Measurements from ENCODE around the gene FGFRL1.
"Not testable (repeated sequence)": the region's sequence is repeated elsewhere in the genome, so short reads cannot be mapped to it uniquely, and the experiment has no call there.

The FGFRL1 gene

DNA sequence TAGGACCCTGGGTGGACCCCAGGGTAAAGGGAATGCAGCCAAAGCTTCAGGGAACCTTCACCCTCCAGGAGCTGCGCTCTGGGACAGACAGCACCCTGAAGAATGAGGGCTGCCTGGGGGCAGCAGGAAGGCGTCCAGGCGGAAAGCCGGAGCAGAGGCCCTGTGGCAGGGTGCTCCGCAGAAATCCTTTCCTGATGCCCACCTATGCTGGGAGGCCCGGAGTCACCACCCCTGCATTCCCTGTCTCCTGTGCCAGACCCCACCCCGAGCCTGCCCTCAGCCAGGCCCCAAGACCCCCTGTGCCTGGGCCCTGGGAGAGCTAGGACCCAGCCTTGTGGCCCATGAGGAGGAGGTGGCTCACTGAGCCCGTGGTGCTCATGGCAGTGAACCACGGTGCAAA lies 36.8 kb upstream of the FGFRL1 start:
- DNase-seq (ENCODE audit: low read depth): no peak

DNA sequence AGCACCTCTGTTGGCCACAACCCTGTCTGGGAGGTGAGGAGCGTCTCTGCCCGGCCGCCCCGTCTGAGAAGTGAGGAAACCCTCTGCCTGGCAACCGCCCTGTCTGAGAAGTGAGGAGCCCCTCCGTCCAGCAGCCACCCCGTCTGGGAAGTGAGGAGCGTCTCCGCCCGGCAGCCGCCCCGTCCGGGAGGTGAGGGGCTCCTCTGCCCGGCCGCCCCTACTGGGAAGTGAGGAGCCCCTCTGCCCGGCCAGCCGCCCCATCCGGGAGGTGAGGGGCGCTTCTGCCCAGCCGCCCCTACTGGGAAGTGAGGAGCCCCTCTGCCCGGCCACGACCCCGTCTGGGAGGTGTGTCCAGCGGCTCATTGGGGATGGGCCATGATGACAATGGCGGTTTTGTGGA lies 35.4 kb upstream of the FGFRL1 start:
- not testable (repeated sequence) for DNase-seq (ENCODE audit: low read depth); H3K4me3 ChIP-seq (ENCODE audit: control insufficient read depth, low read depth, low read length)

More for the DNA sequence above, 36.8 kb upstream of the FGFRL1 start:
- TF ChIP-seq, protein P1, sequence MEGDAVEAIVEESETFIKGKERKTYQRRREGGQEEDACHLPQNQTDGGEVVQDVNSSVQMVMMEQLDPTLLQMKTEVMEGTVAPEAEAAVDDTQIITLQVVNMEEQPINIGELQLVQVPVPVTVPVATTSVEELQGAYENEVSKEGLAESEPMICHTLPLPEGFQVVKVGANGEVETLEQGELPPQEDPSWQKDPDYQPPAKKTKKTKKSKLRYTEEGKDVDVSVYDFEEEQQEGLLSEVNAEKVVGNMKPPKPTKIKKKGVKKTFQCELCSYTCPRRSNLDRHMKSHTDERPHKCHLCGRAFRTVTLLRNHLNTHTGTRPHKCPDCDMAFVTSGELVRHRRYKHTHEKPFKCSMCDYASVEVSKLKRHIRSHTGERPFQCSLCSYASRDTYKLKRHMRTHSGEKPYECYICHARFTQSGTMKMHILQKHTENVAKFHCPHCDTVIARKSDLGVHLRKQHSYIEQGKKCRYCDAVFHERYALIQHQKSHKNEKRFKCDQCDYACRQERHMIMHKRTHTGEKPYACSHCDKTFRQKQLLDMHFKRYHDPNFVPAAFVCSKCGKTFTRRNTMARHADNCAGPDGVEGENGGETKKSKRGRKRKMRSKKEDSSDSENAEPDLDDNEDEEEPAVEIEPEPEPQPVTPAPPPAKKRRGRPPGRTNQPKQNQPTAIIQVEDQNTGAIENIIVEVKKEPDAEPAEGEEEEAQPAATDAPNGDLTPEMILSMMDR (conservative IDR thresholded peaks at IDR 0.05; ENCODE audit: control insufficient read depth, insufficient read depth, low read depth, low read length): no peak
- no peak overlapping the region for H3K4me3 ChIP-seq (ENCODE audit: control insufficient read depth, low read depth, low read length)

DNA sequence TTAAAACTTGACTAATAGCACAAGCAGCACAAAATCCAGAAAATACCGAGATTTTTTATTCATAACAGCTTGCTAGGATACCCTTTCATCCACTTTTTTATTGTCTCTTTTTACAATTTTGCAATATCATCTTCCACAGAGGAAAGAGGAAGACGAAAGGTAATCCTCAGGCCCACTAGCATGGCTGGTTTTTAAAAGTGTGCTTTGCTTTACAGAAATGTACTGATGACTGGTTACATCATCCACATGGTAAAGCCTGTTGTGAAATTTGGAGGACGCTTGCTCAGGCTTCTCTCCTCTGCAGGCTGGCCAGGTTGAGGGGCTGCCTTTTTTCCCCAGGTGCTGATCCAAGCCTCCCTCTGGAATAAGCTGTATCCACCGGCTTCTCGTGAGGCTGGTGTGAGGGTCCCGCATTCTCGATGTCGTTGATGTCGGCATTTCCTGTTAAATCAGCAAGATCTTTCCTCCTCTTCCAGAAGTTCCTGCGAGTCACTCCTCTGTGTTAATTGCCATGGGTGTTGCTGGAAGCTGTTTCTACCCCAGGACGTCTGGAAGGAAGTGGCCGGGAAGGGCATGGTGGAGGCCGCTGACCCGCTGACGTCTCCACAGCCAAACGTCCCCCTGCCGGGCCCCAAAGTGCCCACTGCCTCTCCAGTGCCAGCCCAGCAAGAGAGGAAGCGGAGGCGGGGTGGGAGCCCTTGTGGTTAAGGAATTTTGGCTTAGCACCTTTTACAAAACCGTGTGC lies 32.3 kb upstream of the FGFRL1 start:
- TF ChIP-seq, protein P1 (conservative IDR thresholded peaks at IDR 0.05; ENCODE audit: control insufficient read depth, insufficient read depth, low read depth, low read length): no peak
- no peak overlapping the region for H3K4me3 ChIP-seq (ENCODE audit: control insufficient read depth, low read depth, low read length)
- DNase-seq (ENCODE audit: low read depth): peak; percentile 56

DNA sequence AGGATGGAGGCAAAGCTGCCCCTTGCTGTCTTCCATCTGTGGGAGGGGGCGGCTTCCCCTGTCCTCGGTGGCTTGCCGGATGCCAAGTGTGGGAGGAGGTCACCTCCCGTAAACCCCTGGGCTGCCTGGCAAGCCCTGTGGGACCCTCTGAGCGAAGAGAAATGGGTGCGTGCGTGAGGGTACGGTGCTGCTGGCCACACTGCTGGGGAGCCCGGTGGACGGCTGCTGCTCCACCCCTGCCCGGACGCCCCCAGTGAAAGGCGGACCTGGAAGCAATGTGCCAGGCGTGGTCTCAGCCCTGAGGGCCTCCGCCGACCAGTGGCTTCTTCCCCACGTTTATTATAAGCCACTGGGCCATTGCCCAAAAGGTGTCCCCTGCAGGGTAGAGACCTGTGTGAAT lies 29.1 kb upstream of the FGFRL1 start:
- no peak for DNase-seq (ENCODE audit: low read depth)
- TF ChIP-seq, protein P1 (conservative IDR thresholded peaks at IDR 0.05; ENCODE audit: control insufficient read depth, insufficient read depth, low read depth, low read length): no peak
- H3K4me3 ChIP-seq (ENCODE audit: control insufficient read depth, low read depth, low read length): no peak overlapping the region

DNA sequence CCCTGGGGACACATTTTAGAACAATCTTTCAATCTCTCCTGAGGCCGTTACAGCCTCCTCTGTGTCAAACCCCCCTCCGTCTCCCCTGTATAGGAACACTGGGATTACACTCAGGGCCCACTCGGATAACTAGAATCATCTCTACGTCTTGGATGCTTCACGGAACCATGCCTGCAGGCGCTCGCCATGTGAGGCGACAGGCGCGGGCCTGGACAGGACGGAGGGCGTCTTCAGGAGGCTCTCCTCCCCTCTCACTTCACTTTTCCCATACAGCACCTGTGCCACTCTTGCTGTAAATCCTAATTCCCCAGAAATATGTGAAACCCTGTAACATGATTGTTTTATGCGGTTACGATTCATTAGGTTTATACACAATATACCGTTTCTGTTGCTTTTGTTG lies 28.6 kb upstream of the FGFRL1 start:
- no peak for DNase-seq (ENCODE audit: low read depth)

DNA sequence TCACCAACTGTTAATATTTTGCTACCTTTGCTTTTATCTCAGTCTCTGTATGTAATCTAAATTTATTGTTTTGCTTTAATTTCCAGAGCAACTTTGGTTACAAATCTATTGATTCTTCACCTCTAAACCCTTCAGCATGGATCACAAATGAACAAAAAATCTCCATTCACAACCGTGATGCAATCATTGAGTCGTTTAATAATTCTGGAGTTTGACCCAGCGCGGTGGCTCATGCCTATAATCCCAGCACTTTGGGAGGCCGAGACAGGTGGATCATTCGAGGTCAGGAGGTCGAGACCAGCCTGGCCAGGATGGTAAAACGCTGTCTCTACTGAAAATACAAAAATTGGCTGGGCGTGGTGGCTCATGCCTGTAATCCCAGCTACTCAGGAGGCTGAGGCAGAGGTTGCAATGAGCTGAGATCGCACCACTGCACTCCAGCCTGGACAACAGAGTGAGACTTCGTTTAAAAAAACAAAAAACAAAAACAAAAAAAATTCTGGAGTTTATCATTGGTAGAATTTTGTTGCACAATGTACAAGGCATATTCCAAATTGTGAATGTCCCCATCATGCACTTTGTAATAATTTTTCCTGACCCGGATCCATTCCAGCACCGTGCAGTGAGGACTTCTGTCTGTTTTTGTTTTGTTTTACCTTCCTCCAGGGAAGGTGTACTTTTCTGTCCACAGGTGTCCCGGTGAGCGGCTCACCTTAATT lies 26.9 kb upstream of the FGFRL1 start:
- DNase-seq (ENCODE audit: low read depth): no peak
- H3K4me3 ChIP-seq (ENCODE audit: control insufficient read depth, low read depth, low read length): no peak overlapping the region
- TF ChIP-seq, protein P1 (conservative IDR thresholded peaks at IDR 0.05; ENCODE audit: control insufficient read depth, insufficient read depth, low read depth, low read length): no peak

More for the DNA sequence above, 28.6 kb upstream of the FGFRL1 start:
- H3K4me3 ChIP-seq (ENCODE audit: control insufficient read depth, low read depth, low read length): no peak overlapping the region
- TF ChIP-seq, protein P1 (conservative IDR thresholded peaks at IDR 0.05; ENCODE audit: control insufficient read depth, insufficient read depth, low read depth, low read length): no peak

DNA sequence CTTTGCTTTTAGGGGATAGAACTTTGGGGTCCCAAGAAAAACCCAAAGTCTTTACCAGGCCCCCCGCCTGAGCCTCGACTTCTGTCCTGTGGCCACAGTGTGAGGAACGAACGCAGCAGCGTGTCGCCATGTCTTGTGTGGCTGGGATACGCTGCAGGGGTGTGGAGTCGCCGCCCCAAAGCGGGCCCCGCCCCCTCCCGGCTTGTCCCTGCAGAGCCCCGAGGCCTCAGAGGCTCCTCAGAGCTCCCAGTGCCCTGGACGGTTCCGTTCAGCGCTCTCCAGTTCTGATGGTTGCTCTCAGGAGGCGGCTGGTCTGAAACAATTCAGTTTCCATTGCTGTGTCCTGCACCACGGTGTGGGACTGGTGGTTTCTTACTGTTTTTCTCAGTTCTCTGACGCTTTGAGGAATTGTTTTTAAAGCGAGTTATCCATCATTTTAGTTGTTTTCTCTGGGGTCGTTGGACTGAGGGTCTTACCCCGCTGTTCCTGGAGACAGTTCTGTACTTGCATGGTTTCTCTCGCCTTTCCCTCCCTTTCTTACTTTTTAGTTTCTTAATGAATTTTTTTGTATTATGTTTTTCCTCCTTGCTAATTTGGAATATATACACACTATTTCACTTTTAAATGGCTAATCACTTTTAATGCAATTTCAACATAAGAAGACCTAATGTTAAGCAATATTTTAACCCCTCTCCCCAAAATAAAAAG lies 26.1 kb upstream of the FGFRL1 start:
- DNase-seq (ENCODE audit: low read depth): no peak
- TF ChIP-seq, protein P1 (conservative IDR thresholded peaks at IDR 0.05; ENCODE audit: control insufficient read depth, insufficient read depth, low read depth, low read length): no peak
- no peak overlapping the region for H3K4me3 ChIP-seq (ENCODE audit: control insufficient read depth, low read depth, low read length)
